ENCODE measurements around the gene ZNF485. TPM values are rescaled to one million over a fixed set of nuclear protein-coding genes. Genes with fewer than 3 reads are reported as not detected.

Gene ZNF485
- total and polyA plus RNA-seq, 7 experiments from 2014 or later: 2.9 to 13.1 (median 6.0) TPM

DNA sequence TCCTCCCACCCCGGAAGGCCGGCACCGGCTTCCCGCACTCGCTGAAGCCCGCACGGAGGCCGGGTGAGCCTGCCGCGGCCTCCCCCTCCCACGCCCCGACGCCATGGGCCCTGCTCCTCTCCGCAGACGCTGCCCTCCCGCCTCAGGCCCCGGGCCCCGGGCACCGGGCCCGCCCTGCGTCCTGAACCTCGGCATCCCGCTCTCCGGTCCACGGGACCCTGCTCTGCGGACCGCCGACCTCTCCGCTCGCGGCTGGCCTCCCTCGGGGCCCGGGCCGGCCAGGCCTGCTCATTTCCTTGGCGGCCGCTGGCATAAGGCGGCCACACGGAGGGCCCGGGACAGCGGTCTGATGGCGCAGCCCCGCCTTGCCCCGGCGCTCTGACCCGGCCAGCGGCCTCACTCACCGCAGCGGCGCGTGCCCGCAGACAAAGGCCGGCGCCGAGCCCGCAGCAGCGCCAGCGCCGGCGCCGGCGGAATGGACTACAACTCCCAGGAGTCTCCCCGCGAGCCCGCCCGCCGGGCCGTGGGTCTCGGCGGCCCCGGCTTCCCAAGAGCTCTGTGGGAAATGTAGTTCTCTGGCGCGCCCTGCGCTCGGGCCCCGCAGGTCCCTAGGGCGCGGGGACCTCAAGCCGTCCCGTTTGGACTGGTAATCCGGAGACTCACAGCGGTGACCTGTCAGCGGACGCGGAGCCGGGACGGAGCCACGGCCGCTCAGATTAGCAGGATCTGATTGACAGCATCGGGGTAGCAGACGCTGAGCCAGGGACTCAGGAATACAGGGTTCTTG lies 42.4 kb downstream of the ZNF485 start, which contains the start of gene ZNF32:
TSS of gene ZNF32 (minus strand) at position 484 of the 787 bp plus-strand sequence. CDS start 2,748 bp downstream, outside the sequence.
- Histone ChIP-seq H3K4me3 (ENCODE audit: low read length) (peak within 1 kb of the TSS; percentile 70), H3K4me1 (ENCODE audit: control insufficient read depth in 2 of 2, insufficient read depth in 2 of 2, low read length in 2 of 2) (peaks cover 5% of the 10 kb centered on the region in 2 donors), H3K27me3 (ENCODE audit: control insufficient read depth in 2 of 2, insufficient read depth in 2 of 2, low read length in 2 of 2) (no peaks in the 10 kb centered on the region), H3K27ac (ENCODE audit: low read depth, low read length) (peak within 1 kb of the TSS; percentile 94), H3K9me3 (ENCODE audit: control insufficient read depth in 2 of 3, low read length in 3 of 3) (peaks cover 12 to 33% (median 12%) of the 10 kb centered on the region in 3 experiments), H3K36me3 (ENCODE audit: control insufficient read depth in 2 of 3, insufficient read depth in 3 of 3, low read length in 3 of 3) (peaks cover 20 to 28% (median 21%) of the 10 kb centered on the region in 3 experiments)
- Mint-ChIP-seq H3K27me3 (peaks cover 0 to 5% (median 0%) of the 10 kb centered on the region in 5 donors), H3K9me3 (peaks cover 6 to 40% (median 29%) of the 10 kb centered on the region in 11 donors), H3K27ac (peak within 1 kb of the TSS; percentile 86 to 98 (median 94)), H3K4me1 (peaks cover 8 to 31% (median 27%) of the 10 kb centered on the region in 7 donors), H3K36me3 (peaks cover 16 to 40% (median 36%) of the 10 kb centered on the region in 5 donors), H3K4me3 (peak within 1 kb of the TSS; percentile 88 to 96 (median 95))
- ChIA-PET CTCF (interaction anchor here (1.5 kb wide), 1 partner anchor 41 kb away, joined by 4 read pairs; no protein-coding TSS in a partner anchor), POLR2A (interaction anchor here (0.6 to 4.2 kb wide), 8 partner anchors 26 to 511 kb away, joined by 3 to 35 read pairs (median 4); partner anchors contain the start of genes CSGALNACT2, ZNF239 and ZNF485)
- DNase-seq: peak; percentile 74 to 85 (median 80)
- intact Hi-C loops (cut with micrococcal nuclease): loop anchor here (1.0 to 10.0 kb wide), 13 partner anchors 24 to 1311 kb away; partner anchors contain the start of genes CSGALNACT2 (in 2 of the 2), ZNF239 (in 2 of the 2), ZNF33B (in 2 of the 2) and ZNF485 (in 2 of the 2)
- peak; percentile 99 for ATAC-seq

DNA sequence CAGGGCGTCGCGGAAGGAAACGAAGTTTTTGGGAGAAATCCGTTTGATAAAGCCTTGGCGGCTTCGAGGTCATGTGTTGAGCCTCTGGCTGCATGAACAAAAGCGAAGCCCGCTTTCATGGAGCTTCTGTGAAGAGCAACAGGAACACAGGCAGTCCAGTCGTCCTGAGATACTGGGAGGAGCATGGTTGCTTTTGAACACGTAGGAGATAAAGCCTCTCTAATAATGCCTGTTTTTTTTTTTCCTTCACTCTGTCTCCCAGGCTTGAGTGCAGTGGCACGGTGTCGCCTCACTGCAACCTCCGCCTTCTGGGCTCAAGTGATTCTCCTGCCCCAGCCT lies 42.9 kb downstream of the ZNF485 start:
- DNase-seq (no peak), ATAC-seq (no peak)
- Histone ChIP-seq H3K4me3 (ENCODE audit: low read length) (peak overlapping the region; percentile 70), H3K27me3 (ENCODE audit: control insufficient read depth in 2 of 2, insufficient read depth in 2 of 2, low read length in 2 of 2) (no peaks in the 10 kb centered on the region), H3K4me1 (ENCODE audit: control insufficient read depth in 2 of 2, insufficient read depth in 2 of 2, low read length in 2 of 2) (peaks cover 5% of the 10 kb centered on the region in 2 donors), H3K9me3 (ENCODE audit: control insufficient read depth in 2 of 3, low read length in 3 of 3) (peaks cover 7 to 28% (median 12%) of the 10 kb centered on the region in 3 experiments), H3K27ac (ENCODE audit: low read depth, low read length) (peak overlapping the region; percentile 94), H3K36me3 (ENCODE audit: control insufficient read depth in 2 of 3, insufficient read depth in 3 of 3, low read length in 3 of 3) (peaks cover 16 to 22% (median 18%) of the 10 kb centered on the region in 3 experiments)
- H3K36me3 Mint-ChIP-seq: peaks cover 16 to 34% (median 33%) of the 10 kb centered on the region in 5 donors
- peaks cover 0 to 8% (median 0%) of the 10 kb centered on the region in 5 donors for H3K27me3 Mint-ChIP-seq
- peak overlapping the region; percentile 88 to 96 (median 95) for H3K4me3 Mint-ChIP-seq
- H3K9me3 Mint-ChIP-seq: peaks cover 6 to 34% (median 25%) of the 10 kb centered on the region in 11 donors
- H3K27ac Mint-ChIP-seq: peak overlapping the region; percentile 78 to 95 (median 90)
- intact Hi-C loops (cut with micrococcal nuclease): loop anchor here (1.0 to 10.0 kb wide), 7 partner anchors 42 to 1310 kb away; partner anchors contain the start of genes BMS1 (in 1 of the 2), CSGALNACT2 (in 1 of the 2), HNRNPF (in 1 of the 2) and RASSF4 (in 1 of the 2)
- peaks cover 8 to 31% (median 27%) of the 10 kb centered on the region in 7 donors for H3K4me1 Mint-ChIP-seq
- CTCF ChIA-PET: interaction anchor here (1.5 kb wide), 1 partner anchor 40 kb away, joined by 4 read pairs; no protein-coding TSS in a partner anchor
- POLR2A ChIA-PET: interaction anchor here (0.6 to 4.2 kb wide), 9 partner anchors 13 to 511 kb away, joined by 3 to 35 read pairs (median 3); partner anchors contain the start of genes CSGALNACT2, ZNF239 and ZNF485

DNA sequence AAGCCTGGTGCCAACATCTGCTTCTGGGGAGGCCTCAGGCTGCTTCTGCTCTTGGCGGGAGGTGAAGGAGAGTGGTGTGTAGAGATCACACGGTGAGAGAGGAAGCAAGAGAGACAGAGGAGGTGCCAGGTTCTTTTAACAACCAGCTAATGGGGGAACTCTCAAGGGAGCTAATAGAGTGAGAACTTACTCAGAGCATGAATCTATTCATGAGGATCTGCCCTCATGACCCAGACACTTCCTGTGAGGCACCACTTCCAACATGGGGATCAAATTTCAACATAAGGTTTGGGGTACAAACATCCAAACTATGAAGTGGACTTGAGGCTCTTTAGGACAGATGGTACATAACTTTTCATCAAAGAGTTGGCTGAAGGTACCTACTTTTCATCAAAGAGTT lies 47.5 kb downstream of the ZNF485 start:
- POLR2A ChIA-PET: no interaction called here

GRCh38 chr10:43655311-43655710 lies 49.1 kb downstream of the ZNF485 start:
- no peaks in the 10 kb centered on the region for H3K36me3 ChIP-seq (ENCODE audit: control insufficient read depth in 2 of 3, insufficient read depth in 3 of 3, low read length in 3 of 3)
- no peak overlapping the region for H3K4me3 Mint-ChIP-seq
- H3K27ac ChIP-seq (ENCODE audit: low read depth, low read length): no peak overlapping the region
- H3K9me3 Mint-ChIP-seq: peaks cover 0 to 3% (median 0%) of the 10 kb centered on the region in 11 donors
- H3K4me1 Mint-ChIP-seq: no peaks in the 10 kb centered on the region
- no peak overlapping the region for H3K27ac Mint-ChIP-seq
- H3K4me1 ChIP-seq (ENCODE audit: control insufficient read depth in 2 of 2, insufficient read depth in 2 of 2, low read length in 2 of 2): no peaks in the 10 kb centered on the region
- no peaks in the 10 kb centered on the region for H3K27me3 ChIP-seq (ENCODE audit: control insufficient read depth in 2 of 2, insufficient read depth in 2 of 2, low read length in 2 of 2)
- no peak overlapping the region for H3K4me3 ChIP-seq (ENCODE audit: low read length)
- DNase-seq (no peak), ATAC-seq (no peak)
- H3K36me3 Mint-ChIP-seq: no peaks in the 10 kb centered on the region
- H3K9me3 ChIP-seq (ENCODE audit: control insufficient read depth in 2 of 3, low read length in 3 of 3): no peaks in the 10 kb centered on the region
- intact Hi-C loops (cut with micrococcal nuclease): no loop called here
- POLR2A ChIA-PET: interaction anchor here (0.7 kb wide), 1 partner anchor 39 kb away, joined by 3 read pairs; no protein-coding TSS in a partner anchor
- peaks cover 4 to 16% (median 9%) of the 10 kb centered on the region in 5 donors for H3K27me3 Mint-ChIP-seq
- CTCF ChIA-PET: no interaction called here

More for the DNA sequence above, 47.5 kb downstream of the ZNF485 start:
- Mint-ChIP-seq H3K27me3 (peaks cover 3 to 17% (median 8%) of the 10 kb centered on the region in 5 donors), H3K9me3 (peaks cover 0 to 3% (median 0%) of the 10 kb centered on the region in 11 donors), H3K36me3 (no peaks in the 10 kb centered on the region), H3K4me1 (peaks cover 4 to 10% (median 9%) of the 10 kb centered on the region in 7 donors), H3K4me3 (no peak overlapping the region), H3K27ac (no peak overlapping the region)
- Histone ChIP-seq H3K4me3 (ENCODE audit: low read length) (no peak overlapping the region), H3K27me3 (ENCODE audit: control insufficient read depth in 2 of 2, insufficient read depth in 2 of 2, low read length in 2 of 2) (no peaks in the 10 kb centered on the region), H3K9me3 (ENCODE audit: control insufficient read depth in 2 of 3, low read length in 3 of 3) (no peaks in the 10 kb centered on the region), H3K4me1 (ENCODE audit: control insufficient read depth in 2 of 2, insufficient read depth in 2 of 2, low read length in 2 of 2) (no peaks in the 10 kb centered on the region), H3K36me3 (ENCODE audit: control insufficient read depth in 2 of 3, insufficient read depth in 3 of 3, low read length in 3 of 3) (no peaks in the 10 kb centered on the region), H3K27ac (ENCODE audit: low read depth, low read length) (no peak overlapping the region)
- intact Hi-C loops (cut with micrococcal nuclease): no loop called here
- CTCF ChIA-PET: no interaction called here
- no peak for DNase-seq
- ATAC-seq: no peak

- CTCF ChIA-PET: no interaction called here
- ATAC-seq (no peak), DNase-seq (no peak)
- Mint-ChIP-seq H3K9me3 (peaks cover 0 to 13% (median 2%) of the 10 kb centered on the region in 11 donors), H3K4me3 (no peak overlapping the region), H3K36me3 (peaks cover 0 to 6% (median 2%) of the 10 kb centered on the region in 5 donors), H3K27ac (no peak overlapping the region), H3K4me1 (no peaks in the 10 kb centered on the region), H3K27me3 (peaks cover 4 to 18% (median 9%) of the 10 kb centered on the region in 5 donors)
- intact Hi-C loops (cut with micrococcal nuclease): no loop called here
- H3K9me3 ChIP-seq (ENCODE audit: control insufficient read depth in 2 of 3, low read length in 3 of 3): no peaks in the 10 kb centered on the region
- no peak overlapping the region for H3K27ac ChIP-seq (ENCODE audit: low read depth, low read length)
- H3K36me3 ChIP-seq (ENCODE audit: control insufficient read depth in 2 of 3, insufficient read depth in 3 of 3, low read length in 3 of 3): no peaks in the 10 kb centered on the region
- H3K4me3 ChIP-seq (ENCODE audit: low read length): no peak overlapping the region
- no peaks in the 10 kb centered on the region for H3K4me1 ChIP-seq (ENCODE audit: control insufficient read depth in 2 of 2, insufficient read depth in 2 of 2, low read length in 2 of 2)
- H3K27me3 ChIP-seq (ENCODE audit: control insufficient read depth in 2 of 2, insufficient read depth in 2 of 2, low read length in 2 of 2): no peaks in the 10 kb centered on the region
- POLR2A ChIA-PET: no interaction called here
Observed at GRCh38 chr10:43658227-43658626, 52.0 kb downstream of the ZNF485 start.

- Mint-ChIP-seq H3K27ac (no peak overlapping the region), H3K4me3 (no peak overlapping the region), H3K9me3 (peaks cover 0 to 17% (median 3%) of the 10 kb centered on the region in 11 donors), H3K36me3 (peaks cover 0 to 13% (median 4%) of the 10 kb centered on the region in 5 donors), H3K27me3 (peaks cover 22 to 36% (median 25%) of the 10 kb centered on the region in 5 donors), H3K4me1 (peaks cover 2 to 9% (median 8%) of the 10 kb centered on the region in 7 donors)
- DNase-seq (no peak), ATAC-seq (no peak)
- no peaks in the 10 kb centered on the region for H3K9me3 ChIP-seq (ENCODE audit: control insufficient read depth in 2 of 3, low read length in 3 of 3)
- H3K27me3 ChIP-seq (ENCODE audit: control insufficient read depth in 2 of 2, insufficient read depth in 2 of 2, low read length in 2 of 2): no peaks in the 10 kb centered on the region
- ChIA-PET CTCF (no interaction called here), POLR2A (no interaction called here)
- intact Hi-C loops (cut with micrococcal nuclease): no loop called here
- no peak overlapping the region for H3K4me3 ChIP-seq (ENCODE audit: low read length)
- no peaks in the 10 kb centered on the region for H3K36me3 ChIP-seq (ENCODE audit: control insufficient read depth in 2 of 3, insufficient read depth in 3 of 3, low read length in 3 of 3)
- no peak overlapping the region for H3K27ac ChIP-seq (ENCODE audit: low read depth, low read length)
- H3K4me1 ChIP-seq (ENCODE audit: control insufficient read depth in 2 of 2, insufficient read depth in 2 of 2, low read length in 2 of 2): no peaks in the 10 kb centered on the region
Observed at GRCh38 chr10:43665054-43665453, 58.8 kb downstream of the ZNF485 start.

Data from naive thymus-derived CD4-positive, alpha-beta T cell (primary cell).